Type B pancreatic cell (in vitro differentiated cells): ENCODE data around the gene LIMS2. TPM values are rescaled to one million over a fixed set of nuclear protein-coding genes. Genes with fewer than 3 reads are reported as not detected.

Experiments
- DNase-seq: peaks from one replicate; pipeline ENCODE4 v3.0.0; 2021; ENCODE audit warnings: mixed read lengths; ENCODE audit not compliant: unreplicated experiment; ENCODE audit errors: extremely low spot score
- H3K27ac Mint-ChIP-seq: 2 replicates; pipeline ENCODE4 v1.8.0; 2021; ENCODE audit warnings: mild to moderate bottlenecking, mixed read lengths
- H3K27me3 Mint-ChIP-seq: 2 replicates; pipeline ENCODE4 v1.8.0; 2021; ENCODE audit warnings: mixed read lengths
- H3K36me3 Mint-ChIP-seq: 2 replicates; pipeline ENCODE4 v1.8.0; 2021; ENCODE audit warnings: mixed read lengths
- H3K4me1 Mint-ChIP-seq: one replicate; pipeline ENCODE4 v1.8.0; 2021; ENCODE audit warnings: mixed read lengths; ENCODE audit not compliant: unreplicated experiment
- H3K4me3 Mint-ChIP-seq: 2 replicates; pipeline ENCODE4 v1.8.0; 2021; ENCODE audit warnings: mild to moderate bottlenecking, mixed read lengths
- H3K9me3 Mint-ChIP-seq: 2 replicates; pipeline ENCODE4 v1.8.0; 2021; ENCODE audit warnings: mixed read lengths
- CTCF ChIP-seq: fragments of 200-600 bp; sonication (generic); conservative IDR thresholded peaks from 2 replicates; pipeline ENCODE4 v1.5.0; 2021; ENCODE audit warnings: antibody characterized with exemption, mild to moderate bottlenecking
- total RNA-seq: library from RNA; stranded (reverse); gene quantifications from 2 replicates; pipeline ENCODE4 v1.2.1, GENCODE V29; 2021; ENCODE audit warnings: low replicate concordance

LIMS2 gene
- total RNA-seq, 1 donor from 2014 or later, result 13.1 TPM

DNA sequence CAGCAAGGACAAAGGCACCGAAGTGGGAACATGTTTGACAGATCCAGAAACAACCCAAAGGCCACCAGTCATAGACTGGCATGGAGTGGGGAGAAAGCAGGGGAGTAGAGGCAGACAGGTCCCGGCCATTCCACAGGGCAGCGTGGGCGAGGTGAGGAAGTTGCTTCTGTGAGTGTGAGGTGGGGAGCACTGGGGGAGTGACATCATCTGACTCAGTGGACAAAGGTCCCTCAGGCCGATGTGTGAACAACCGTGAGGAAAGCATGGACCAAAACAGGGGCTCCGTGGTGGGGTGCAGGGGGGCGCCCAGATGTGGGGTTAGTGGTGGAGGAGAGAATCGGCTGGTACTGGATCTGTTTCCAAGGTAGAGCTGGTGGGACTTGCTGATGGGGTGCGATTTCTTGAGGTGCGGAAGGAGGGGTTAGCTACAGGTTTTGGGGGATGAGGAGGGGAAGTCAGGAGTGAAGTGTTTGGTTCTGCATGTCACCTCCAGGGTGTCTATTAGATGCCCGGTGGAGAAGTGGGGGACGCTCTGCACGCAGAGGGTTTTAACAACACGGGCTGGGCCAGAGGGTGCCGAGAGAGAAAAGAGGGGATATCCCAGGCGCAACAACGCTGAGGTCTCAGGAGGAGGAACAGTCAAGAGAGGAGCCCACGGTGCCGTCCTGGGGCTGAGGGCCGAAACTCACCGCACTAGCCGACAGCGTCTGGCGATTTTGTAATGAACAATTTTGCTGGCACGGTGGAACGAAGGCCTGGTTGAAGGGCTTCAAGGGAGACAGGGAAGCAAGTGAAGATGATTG, 23.4 kb upstream of the LIMS2 start:
- H3K9me3 Mint-ChIP-seq, result no peaks in the 10 kb centered on the region
- H3K4me1 Mint-ChIP-seq, result peaks cover 16% of the 10 kb centered on the region
- no peak for TF ChIP-seq CTCF
- peaks cover 8% of the 10 kb centered on the region for H3K36me3 Mint-ChIP-seq
- no peak for DNase-seq
- H3K27me3 Mint-ChIP-seq, result no peaks in the 10 kb centered on the region
- peak overlapping the region; percentile 67 for H3K27ac Mint-ChIP-seq
- no peak overlapping the region for H3K4me3 Mint-ChIP-seq

GRCh38 chr2:127697482-127698180, 22.3 kb upstream of the LIMS2 start:
- H3K9me3 Mint-ChIP-seq, result no peaks in the 10 kb centered on the region
- H3K4me3 Mint-ChIP-seq, result no peak overlapping the region
- H3K36me3 Mint-ChIP-seq, result peaks cover 6% of the 10 kb centered on the region
- peaks cover 13% of the 10 kb centered on the region for H3K4me1 Mint-ChIP-seq
- H3K27ac Mint-ChIP-seq, result no peak overlapping the region
- DNase-seq, result no peak
- H3K27me3 Mint-ChIP-seq, result no peaks in the 10 kb centered on the region
- no peak for TF ChIP-seq CTCF

GRCh38 chr2:127695491-127696472, 20.5 kb upstream of the LIMS2 start:
- Mint-ChIP-seq H3K27ac (no peak overlapping the region), H3K27me3 (peaks cover 6% of the 10 kb centered on the region), H3K4me3 (no peak overlapping the region), H3K4me1 (peaks cover 7% of the 10 kb centered on the region), H3K9me3 (no peaks in the 10 kb centered on the region), H3K36me3 (peaks cover 7% of the 10 kb centered on the region)
- no peak for DNase-seq
- peak; percentile 66 for TF ChIP-seq CTCF

DNA sequence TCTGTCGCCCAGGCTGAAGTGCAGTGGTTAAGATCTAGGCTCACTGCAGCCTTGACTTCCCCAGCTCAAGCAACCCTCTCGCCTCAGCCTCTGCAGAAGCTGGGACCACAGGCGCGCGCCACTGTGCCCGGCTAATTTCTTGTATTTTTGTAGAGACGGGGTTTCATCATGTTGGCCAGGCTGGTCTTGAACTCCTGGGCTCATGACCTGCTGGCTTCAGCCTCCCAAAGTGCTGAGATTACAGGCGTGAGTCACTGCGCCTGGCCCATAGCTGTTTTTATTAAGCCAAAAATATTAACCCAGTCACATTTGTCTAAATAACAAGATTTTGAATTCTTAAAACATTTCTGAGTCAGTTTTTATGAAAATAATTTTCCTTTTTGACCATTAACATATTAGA, 19.7 kb upstream of the LIMS2 start:
- H3K4me1 Mint-ChIP-seq, result no peaks in the 10 kb centered on the region
- TF ChIP-seq CTCF, result no peak
- peaks cover 6% of the 10 kb centered on the region for H3K27me3 Mint-ChIP-seq
- no peak overlapping the region for H3K27ac Mint-ChIP-seq
- H3K36me3 Mint-ChIP-seq, result peaks cover 7% of the 10 kb centered on the region
- H3K4me3 Mint-ChIP-seq, result no peak overlapping the region
- peaks cover 3% of the 10 kb centered on the region for H3K9me3 Mint-ChIP-seq
- DNase-seq, result no peak

GRCh38 chr2:127690696-127691095, 15.4 kb upstream of the LIMS2 start:
- no peak for DNase-seq
- Mint-ChIP-seq H3K9me3 (peaks cover 4% of the 10 kb centered on the region), H3K4me1 (no peaks in the 10 kb centered on the region), H3K27me3 (peaks cover 17% of the 10 kb centered on the region), H3K27ac (no peak overlapping the region), H3K36me3 (peaks cover 7% of the 10 kb centered on the region), H3K4me3 (no peak overlapping the region)
- no peak for TF ChIP-seq CTCF
